GM12873 (cell line): ENCODE measurements around the gene CDH2.

Source experiments
- CTCF ChIP-seq: IDR thresholded peaks from 2 replicates; pipeline ENCODE4 v1.5.1; 2012; ENCODE audit warnings: low read depth, mild to moderate bottlenecking, moderate library complexity, low read length, control low read depth; ENCODE audit not compliant: insufficient read depth; ENCODE audit errors: missing control alignments

CDH2 gene

GRCh38 chr18:28193177-28193778, 16.3 kb upstream of the CDH2 start:
- no peak for TF ChIP-seq CTCF

GRCh38 chr18:28189400-28190239, 12.7 kb upstream of the CDH2 start:
- TF ChIP-seq CTCF = peak; percentile 72

- TF ChIP-seq CTCF = no peak
These were observed 8.2 kb upstream of the CDH2 start for GRCh38 chr18:28185121-28185520.

GRCh38 chr18:28183418-28184078, 6.6 kb upstream of the CDH2 start:
- TF ChIP-seq CTCF = no peak

GRCh38 chr18:28181616-28182015, 4.7 kb upstream of the CDH2 start:
- no peak for TF ChIP-seq CTCF

- no peak for TF ChIP-seq CTCF
These were observed 1.8 kb upstream of the CDH2 start for GRCh38 chr18:28178720-28179119.
